Measurements from ENCODE around the gene RASSF5. TPM values are rescaled to one million over a fixed set of nuclear protein-coding genes. Genes with fewer than 3 reads are reported as not detected.

The RASSF5 gene
- total and polyA plus RNA-seq, 9 of the 15 experiments (the other 6 are each of a cell fraction or from before 2014, with no cell fraction given) = 6.1 to 41.0 (median 25.2) TPM

- TF ChIP-seq CUX1 (CRISPR knock-in tag; IDR thresholded peaks at IDR 0.05) = no peak
- no peak for TF ChIP-seq MBD2 (IDR thresholded peaks at IDR 0.05; ENCODE audit: borderline replicate concordance, low read depth)
- TF ChIP-seq XRCC3 (IDR thresholded peaks at IDR 0.05) = no peak
- TF ChIP-seq ZKSCAN3 (CRISPR knock-in tag; IDR thresholded peaks at IDR 0.05) = no peak
- no peak for TF ChIP-seq NR2C1 (IDR thresholded peaks at IDR 0.05)
- no peak for TF ChIP-seq NR2C1 (tag; IDR thresholded peaks at IDR 0.05)
- TF ChIP-seq ZNF764 (CRISPR knock-in tag; IDR thresholded peaks at IDR 0.05; ENCODE audit: low read depth) = no peak
- no peak for TF ChIP-seq ZNF24 (IDR thresholded peaks at IDR 0.05)
- TF ChIP-seq IRF2 (CRISPR knock-in tag; IDR thresholded peaks at IDR 0.05) = no peak
- TF ChIP-seq FOXJ2 (tag; IDR thresholded peaks at IDR 0.05) = no peak
- no peak for TF ChIP-seq RBM25 (IDR thresholded peaks at IDR 0.05; ENCODE audit: low read depth, low read length, severe bottlenecking)
- TF ChIP-seq SMAD1 (IDR thresholded peaks at IDR 0.05; ENCODE audit: low read depth, low read length, partially characterized antibody) = no peak
- TF ChIP-seq ESRRA (IDR thresholded peaks at IDR 0.05; ENCODE audit: borderline replicate concordance, low read depth) = no peak
- no peak for TF ChIP-seq GTF2B (IDR thresholded peaks at IDR 0.05; ENCODE audit: extremely low read depth, insufficient read length)
These were observed at the start of gene RASSF5 (continued) for GRCh38 chr1:206507284-206508129.

All from K562 (cell line).